Liver (tissue), 9 donors: ENCODE measurements around the gene SYTL1. TPM values are rescaled to one million over a fixed set of nuclear protein-coding genes. Genes with fewer than 3 reads are reported as not detected.

Experiments used
- DNase-seq: peaks from one replicate; pipeline ENCODE4 v3.0.0-alpha.2; 2017; ENCODE audit warnings: low spot score
- H3K27ac ChIP-seq, 2 donors: one replicate each; pipeline ENCODE4 v1.7.0; 2013; ENCODE audit warnings: inconsistent platforms in 2 of 2, low read length in 2 of 2, control low read depth in 1 of 2, low read depth in 1 of 2, mild to moderate bottlenecking in 1 of 2
- H3K27me3 ChIP-seq, 4 donors: one replicate each; pipeline versions ENCODE4 v1.6.1 to v1.7.0; 2013; ENCODE audit warnings: low read length in 3 of 4, inconsistent platforms in 1 of 4, mild to moderate bottlenecking in 1 of 4, moderate library complexity in 1 of 4; ENCODE audit not compliant: control insufficient read depth in 4 of 4, insufficient read depth in 4 of 4
- H3K36me3 ChIP-seq, 4 donors: one replicate each; pipeline versions ENCODE4 v1.6.1 to v1.7.0; 2013; ENCODE audit warnings: low read length in 3 of 4, mild to moderate bottlenecking in 3 of 4, low read depth in 1 of 4, moderate library complexity in 1 of 4; ENCODE audit not compliant: control insufficient read depth in 4 of 4, insufficient read depth in 3 of 4
- H3K4me1 ChIP-seq, 4 donors: one replicate each; pipeline versions ENCODE4 v1.6.1 to v1.7.0; 2013; ENCODE audit warnings: low read length in 3 of 4, mild to moderate bottlenecking in 3 of 4, moderate library complexity in 1 of 4; ENCODE audit not compliant: control insufficient read depth in 4 of 4, insufficient read depth in 4 of 4
- H3K4me3 ChIP-seq, 3 donors: one replicate each; pipeline versions ENCODE4 v1.6.1 to v1.7.0; 2013; ENCODE audit warnings: low read length in 3 of 3, control low read depth in 1 of 3, low read depth in 1 of 3, mild to moderate bottlenecking in 1 of 3
- H3K9ac ChIP-seq, 2 donors: one replicate each; pipeline ENCODE4 v1.7.0; 2013; ENCODE audit warnings: low read length in 2 of 2, mild to moderate bottlenecking in 2 of 2, moderate library complexity in 2 of 2, control low read depth in 1 of 2, low read depth in 1 of 2
- H3K9me3 ChIP-seq, 4 donors: one replicate each; pipeline versions ENCODE4 v1.6.1 to v1.7.0; 2013; ENCODE audit warnings: low read length in 3 of 4; ENCODE audit not compliant: control insufficient read depth in 4 of 4
- CTCF ChIP-seq: fragments of 150-350 bp; IDR thresholded peaks from 2 replicates; pipeline ENCODE4 v1.5.1; 2017; ENCODE audit warnings: improper control_type of control experiment, low read depth, low read length; ENCODE audit not compliant: missing input control
- EGR1 ChIP-seq, 2 donors: IDR thresholded peaks; 2 replicates each; pipeline ENCODE4 v1.6.1; 2016 to 2018; ENCODE audit warnings: antibody characterized with exemption in 2 of 2, low read depth in 2 of 2
- FOXA2 ChIP-seq: IDR thresholded peaks from 2 replicates; pipeline ENCODE4 v1.6.1; 2016; ENCODE audit warnings: antibody characterized with exemption
- GABPA ChIP-seq, 2 donors: IDR thresholded peaks in 1 of 2; conservative IDR thresholded peaks in 1 of 2; 2 replicates each; pipeline ENCODE4 v1.6.1; 2016; ENCODE audit warnings: antibody characterized with exemption in 2 of 2, mild to moderate bottlenecking in 1 of 2, moderate library complexity in 1 of 2
- HNF4A ChIP-seq, 2 donors: conservative IDR thresholded peaks; 2 replicates each; pipeline ENCODE4 v1.6.1; 2016; ENCODE audit warnings: antibody characterized with exemption in 2 of 2, mild to moderate bottlenecking in 2 of 2
- HNF4G ChIP-seq: IDR thresholded peaks from 2 replicates; pipeline ENCODE4 v1.6.1; 2016; ENCODE audit warnings: antibody characterized with exemption
- MAX ChIP-seq: IDR thresholded peaks from 2 replicates; pipeline ENCODE4 v1.6.1; 2016; ENCODE audit warnings: antibody characterized with exemption
- NR2F2 ChIP-seq: IDR thresholded peaks from 2 replicates; pipeline ENCODE4 v1.6.1; 2016; ENCODE audit warnings: antibody characterized with exemption
- RAD21 ChIP-seq, 2 donors: IDR thresholded peaks; 2 replicates each; pipeline ENCODE4 v1.6.1; 2016; ENCODE audit warnings: antibody characterized with exemption in 2 of 2, mild to moderate bottlenecking in 2 of 2
- REST ChIP-seq: IDR thresholded peaks from 2 replicates; pipeline ENCODE4 v1.6.1; 2016; ENCODE audit warnings: antibody characterized with exemption, mild to moderate bottlenecking
- RXRA ChIP-seq, 2 donors: IDR thresholded peaks; 2 replicates each; pipeline ENCODE4 v1.6.1; 2017 to 2018; ENCODE audit warnings: antibody characterized with exemption in 2 of 2, mild to moderate bottlenecking in 1 of 2
- YY1 ChIP-seq: IDR thresholded peaks from 2 replicates; pipeline ENCODE4 v1.6.1; 2016; ENCODE audit warnings: antibody characterized with exemption, mild to moderate bottlenecking
- ZBTB33 ChIP-seq: IDR thresholded peaks from 2 replicates; pipeline ENCODE4 v1.6.1; 2016; ENCODE audit warnings: antibody characterized with exemption
- WGBS: extraction: QIAGEN DNeasy Blood & Tissue Kit; methylation state at CpG from one replicate; pipeline ENCODE4 v1.1.7; 2013; 5-methylcytosine and 5-hydroxymethylcytosine counted together
- polyA plus RNA-seq, 2 donors: library from polyadenylated mRNA; stranded (reverse) in 1 of 2; unstranded in 1 of 2; fragments of 200-250 nt in 1 of 2; fragments of >200 nt in 1 of 2; fragmentation: Nextera tagmentation in 1 of 2; extraction: Ambion mirVana in 1 of 2; gene quantifications; one replicate each; pipeline versions ENCODE4 v1.2.1 to v1.2.3, GENCODE V29; 2013 to 2015
- total RNA-seq, 2 donors: library from RNA; depleted of rRNA; stranded (reverse); fragments of >200 nt; gene quantifications; one replicate each; pipeline ENCODE4 v1.2.3, GENCODE V29; 2014
- donor health status: healthy.
- donor health status: healthy.
- donor health status: healthy.
- donor health status: healthy.
- donor health status: healthy.

Gene SYTL1
- total and polyA plus RNA-seq, 4 donors, result 0.73 to 3.9 (median 1.4) TPM

GRCh38 chr1:27365372-27366112, 23.7 kb downstream of the SYTL1 start (continued):
- TF ChIP-seq MAX (no peak), HNF4G (no peak), NR2F2 (peak; percentile 10), CTCF (no peak), HNF4A (conservative IDR thresholded peaks at IDR 0.05) (no peak), RAD21 (IDR thresholded peaks at IDR 0.05) (no peak), RXRA (IDR thresholded peaks at IDR 0.05) (peak in 1 of 2 donors; percentile 22), GABPA (IDR thresholded peaks at IDR 0.05 in 1 of 2, conservative IDR thresholded peaks at IDR 0.05 in 1 of 2) (no peak)

GRCh38 chr1:27366113-27366410, 24.2 kb downstream of the SYTL1 start:
- H3K4me3 ChIP-seq, result peak overlapping the region; percentile 58 to 72 (median 66)
- peak overlapping the region in 1 of 2 donors; percentile 79 for H3K9ac ChIP-seq
- H3K9me3 ChIP-seq, result no peaks in the 10 kb centered on the region
- peak overlapping the region; percentile 84 to 87 for H3K27ac ChIP-seq
- no peaks in the 10 kb centered on the region for H3K36me3 ChIP-seq
- TF ChIP-seq ZBTB33 (no peak), CTCF (no peak), GABPA (IDR thresholded peaks at IDR 0.05 in 1 of 2, conservative IDR thresholded peaks at IDR 0.05 in 1 of 2) (no peak), RAD21 (IDR thresholded peaks at IDR 0.05) (no peak), FOXA2 (no peak), HNF4A (conservative IDR thresholded peaks at IDR 0.05) (no peak), EGR1 (IDR thresholded peaks at IDR 0.05; ENCODE audit: low read depth in 2 of 2) (no peak), YY1 (no peak), REST (no peak)
- WGBS, result under 1% methylated on average over 30 of the region's 30 CpGs
- H3K4me1 ChIP-seq, result peaks cover 0 to 34% (median 12%) of the 10 kb centered on the region in 4 donors
- H3K27me3 ChIP-seq, result no peaks in the 10 kb centered on the region
- peak; percentile 72 for DNase-seq
